Naive thymus-derived CD4-positive, alpha-beta T cell (primary cell): ENCODE data around the gene ABI1. TPM values are rescaled to one million over a fixed set of nuclear protein-coding genes. Genes with fewer than 3 reads are reported as not detected.
A peak's percentile ranks its signal among the peaks of the same experiment; 100 is the strongest.

Experiments
- ATAC-seq: fragments of 150-1000 bp; cut with Tn5 transposase; 2 replicates; pipeline ENCODE4 v1.10.0; 2021; ENCODE audit warnings: mild to moderate bottlenecking, moderate library complexity
- CTCF ChIA-PET: fragments of 350-600 bp; sonication (Branson Sonifier 250); formaldehyde crosslinking; loops from one replicate; lab custom pipeline; 2021; ENCODE audit warnings: antibody characterized with exemption; lab: Charles Lee
- POLR2A ChIA-PET: fragments of 350-600 bp; sonication (Branson Sonifier 250); formaldehyde crosslinking; loops from one replicate; lab custom pipeline; 2021; ENCODE audit warnings: antibody characterized with exemption, inconsistent platforms; lab: Charles Lee
- DNase-seq, 9 donors: peaks; one replicate each; pipeline versions ENCODE4 v3.0.0 to v3.0.0-alpha.2; 2020 to 2022; ENCODE audit warnings: mixed read lengths in 1 of 9
- H3K27ac ChIP-seq: one replicate; pipeline ENCODE4 v1.7.0; 2013; ENCODE audit warnings: mild to moderate bottlenecking, low read depth, low read length, moderate library complexity
- H3K27me3 ChIP-seq, 2 donors: one replicate each; pipeline ENCODE4 v1.7.0; 2013; ENCODE audit warnings: low read length in 2 of 2, mild to moderate bottlenecking in 2 of 2, moderate library complexity in 2 of 2; ENCODE audit not compliant: control insufficient read depth in 2 of 2, insufficient read depth in 2 of 2
- H3K36me3 ChIP-seq, 3 experiments: 1 replicate in 2 of 3; 2 replicates in 1 of 3; pipeline ENCODE4 v1.7.0; 2013; ENCODE audit warnings: low read length in 3 of 3, mild to moderate bottlenecking in 3 of 3, moderate library complexity in 1 of 3; ENCODE audit not compliant: insufficient read depth in 3 of 3, control insufficient read depth in 2 of 3
- H3K4me1 ChIP-seq, 2 donors: one replicate each; pipeline ENCODE4 v1.7.0; 2013; ENCODE audit warnings: low read length in 2 of 2, mild to moderate bottlenecking in 2 of 2, moderate library complexity in 1 of 2; ENCODE audit not compliant: control insufficient read depth in 2 of 2, insufficient read depth in 2 of 2
- H3K4me3 ChIP-seq: 2 replicates; pipeline ENCODE4 v1.7.0; 2013; ENCODE audit warnings: mild to moderate bottlenecking, low read length
- H3K9me3 ChIP-seq, 3 experiments: 1 replicate in 2 of 3; 2 replicates in 1 of 3; pipeline ENCODE4 v1.7.0; 2013; ENCODE audit warnings: low read length in 3 of 3; ENCODE audit not compliant: control insufficient read depth in 2 of 3
- H3K27ac Mint-ChIP-seq, 9 donors: one replicate each; pipeline ENCODE4 v1.8.0; 2020 to 2022; ENCODE audit warnings: mixed read lengths in 9 of 9, mild to moderate bottlenecking in 8 of 9, moderate library complexity in 5 of 9, inconsistent platforms in 2 of 9
- H3K27me3 Mint-ChIP-seq, 5 donors: one replicate each; pipeline ENCODE4 v1.8.0; 2021 to 2022; ENCODE audit warnings: mixed read lengths in 5 of 5, mild to moderate bottlenecking in 1 of 5
- H3K36me3 Mint-ChIP-seq, 5 donors: one replicate each; pipeline ENCODE4 v1.8.0; 2020 to 2022; ENCODE audit warnings: mixed read lengths in 5 of 5, mild to moderate bottlenecking in 3 of 5, inconsistent platforms in 1 of 5
- H3K4me1 Mint-ChIP-seq, 7 donors: one replicate each; pipeline ENCODE4 v1.8.0; 2020 to 2022; ENCODE audit warnings: mixed read lengths in 7 of 7, mild to moderate bottlenecking in 3 of 7, inconsistent platforms in 1 of 7
- H3K4me3 Mint-ChIP-seq, 10 donors: one replicate each; pipeline ENCODE4 v1.8.0; 2020 to 2022; ENCODE audit warnings: mild to moderate bottlenecking in 10 of 10, mixed read lengths in 10 of 10, moderate library complexity in 6 of 10, inconsistent platforms in 2 of 10
- H3K9me3 Mint-ChIP-seq, 11 donors: one replicate each; pipeline ENCODE4 v1.8.0; 2020 to 2022; ENCODE audit warnings: mixed read lengths in 11 of 11, mild to moderate bottlenecking in 4 of 11, inconsistent platforms in 1 of 11, moderate library complexity in 1 of 11
- intact Hi-C, 2 donors: fragments of 100-400 bp; cut with micrococcal nuclease; formaldehyde crosslinking; loops; one replicate each; pipeline ENCODE4 v1.15.1; 2023
- polyA plus RNA-seq, 2 donors: library from polyadenylated mRNA; unstranded; fragments of 300-500 nt; fragmentation: Illumina TruSeq; gene quantifications; one replicate each; pipeline ENCODE4 v1.2.3, GENCODE V29; 2021
- total RNA-seq, 6 experiments: library from RNA in 5 of 6; stranded (reverse) in 5 of 6; gene quantifications; 1 replicate in 5 of 6; 2 replicates in 1 of 6; pipeline ENCODE4 v1.2.3 and lab custom pipeline; 2021 to 2026

ABI1 gene
- total and polyA plus RNA-seq, 7 experiments from 2014 or later: 61.9 to 73.7 (median 66.0) TPM

DNA sequence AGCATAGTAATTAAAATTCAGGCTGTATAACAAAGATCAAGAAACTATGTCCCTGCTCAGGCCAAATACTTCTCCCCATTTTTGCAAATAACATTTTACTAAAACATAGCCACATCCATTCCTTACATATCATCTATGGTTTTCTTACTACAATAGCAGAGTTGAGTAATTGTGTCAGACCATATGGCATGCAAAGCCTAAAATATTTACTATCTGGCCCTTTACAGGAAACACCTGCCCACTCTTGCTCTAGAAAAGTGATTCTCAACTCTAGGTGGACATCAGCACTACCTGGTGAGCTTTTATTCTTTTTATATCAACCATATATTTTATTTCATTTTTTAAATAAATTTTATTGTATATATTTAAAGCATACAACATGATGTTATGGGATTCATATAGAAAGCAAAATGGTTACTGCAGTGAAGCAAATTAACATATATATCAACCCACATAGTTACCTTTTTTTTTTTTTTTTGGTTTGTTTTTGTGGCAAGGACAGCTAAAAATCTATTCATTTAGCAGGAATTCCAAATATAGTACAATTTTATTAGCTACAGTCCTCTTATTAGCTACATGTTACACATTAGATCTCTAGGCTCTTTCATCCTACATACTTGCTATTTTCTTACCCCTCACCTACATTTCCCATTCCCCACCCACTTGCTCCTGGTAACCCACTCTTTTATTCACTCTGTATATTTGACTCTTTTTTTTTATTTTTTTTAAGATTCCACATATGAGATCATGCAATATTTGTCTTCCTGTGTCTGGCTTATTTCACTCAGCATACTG, 19.6 kb downstream of the ABI1 start:
- intact Hi-C loops: no loop called here
- Mint-ChIP-seq H3K27ac (peak overlapping the region in 7 of 9 donors; percentile 8 to 82 (median 34)), H3K4me3 (peak overlapping the region in 7 of 10 donors; percentile 8 to 59 (median 39)), H3K9me3 (peaks cover 0 to 5% (median 0%) of the 10 kb centered on the region in 11 donors), H3K27me3 (no peaks in the 10 kb centered on the region), H3K4me1 (peaks cover 48 to 93% (median 88%) of the 10 kb centered on the region in 7 donors), H3K36me3 (peaks cover 0 to 33% (median 23%) of the 10 kb centered on the region in 5 donors)
- Histone ChIP-seq H3K27me3 (no peaks in the 10 kb centered on the region), H3K4me3 (no peak overlapping the region), H3K27ac (no peak overlapping the region), H3K36me3 (peaks cover 0 to 3% (median 0%) of the 10 kb centered on the region in 3 experiments), H3K9me3 (no peaks in the 10 kb centered on the region), H3K4me1 (peaks cover 24 to 27% of the 10 kb centered on the region in 2 donors)
- ATAC-seq: no peak
- no peak for DNase-seq
- ChIA-PET POLR2A (no interaction called here), CTCF (interaction anchor here (0.7 kb wide), 1 partner anchor 527 kb away, joined by 3 read pairs; no protein-coding TSS in a partner anchor)

DNA sequence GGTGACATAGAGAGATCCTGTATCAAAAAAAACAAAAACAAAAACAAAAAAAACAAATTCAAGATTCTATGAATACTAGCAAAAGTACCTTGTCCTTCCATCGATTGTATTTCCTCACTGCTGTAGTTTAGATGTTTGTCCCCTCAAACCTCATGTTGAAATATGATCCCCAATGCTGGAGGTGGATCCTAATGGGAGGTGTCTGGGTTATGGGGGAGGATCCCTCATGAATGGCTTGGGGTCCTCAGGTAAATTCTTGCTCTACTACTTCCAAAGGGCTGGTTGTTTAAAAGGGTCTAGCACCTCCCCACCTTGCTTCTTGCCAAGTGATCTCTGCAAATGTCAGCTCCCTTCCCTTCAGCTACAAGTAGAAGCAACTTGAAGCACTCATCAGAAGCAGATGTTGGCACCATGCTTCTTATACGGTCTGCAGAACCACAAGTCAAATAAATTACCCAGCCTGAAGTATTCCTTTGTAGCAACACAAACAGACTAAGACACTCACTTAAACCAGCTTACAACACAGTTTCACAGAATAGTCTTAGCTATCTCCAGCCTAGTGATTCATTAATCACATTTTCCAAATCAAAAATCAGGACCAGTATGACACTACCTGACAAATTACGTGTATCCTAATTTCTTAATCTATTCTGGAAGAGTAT, 20.7 kb downstream of the ABI1 start:
- ATAC-seq: no peak
- ChIA-PET CTCF (interaction anchor here (0.6 kb wide), 1 partner anchor 8 kb away, joined by 3 read pairs; no protein-coding TSS in a partner anchor), POLR2A (interaction anchor here (0.6 kb wide), 1 partner anchor 20 kb away, joined by 3 read pairs; no protein-coding TSS in a partner anchor)
- H3K36me3 Mint-ChIP-seq: peaks cover 0 to 37% (median 26%) of the 10 kb centered on the region in 5 donors
- H3K27ac ChIP-seq: no peak overlapping the region
- no peaks in the 10 kb centered on the region for H3K27me3 Mint-ChIP-seq
- H3K4me3 Mint-ChIP-seq: peak overlapping the region in 7 of 10 donors; percentile 30 to 60 (median 43)
- no peaks in the 10 kb centered on the region for H3K9me3 ChIP-seq
- peak overlapping the region in 7 of 9 donors; percentile 6 to 78 (median 61) for H3K27ac Mint-ChIP-seq
- no peak for DNase-seq
- peaks cover 0 to 3% (median 0%) of the 10 kb centered on the region in 3 experiments for H3K36me3 ChIP-seq
- peaks cover 46 to 85% (median 80%) of the 10 kb centered on the region in 7 donors for H3K4me1 Mint-ChIP-seq
- no peaks in the 10 kb centered on the region for H3K27me3 ChIP-seq
- no peak overlapping the region for H3K4me3 ChIP-seq
- H3K9me3 Mint-ChIP-seq: peaks cover 0 to 5% (median 0%) of the 10 kb centered on the region in 11 donors
- intact Hi-C loops: no loop called here
- peaks cover 24 to 27% of the 10 kb centered on the region in 2 donors for H3K4me1 ChIP-seq

DNA sequence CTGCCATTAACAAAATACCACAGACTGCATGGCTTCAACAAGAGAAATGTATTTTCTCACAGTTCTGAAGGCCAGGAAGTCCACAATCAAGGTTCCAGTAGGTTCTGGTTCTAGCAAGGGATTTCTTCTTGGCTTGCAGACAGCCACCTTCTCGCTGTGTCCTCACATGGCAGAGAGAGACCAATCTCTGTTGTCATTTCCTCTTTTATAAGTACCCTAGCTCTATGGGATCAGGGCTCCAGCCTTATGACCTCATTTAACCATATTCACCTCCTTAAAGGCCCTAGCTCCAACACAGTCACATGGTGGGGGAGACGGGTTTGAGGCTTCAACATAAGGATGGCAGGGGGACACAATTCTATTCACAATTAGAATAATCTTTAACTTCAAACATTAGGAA, 23.6 kb downstream of the ABI1 start:
- ChIA-PET CTCF (interaction anchor here (0.6 to 1.6 kb wide), 2 partner anchors 44 to 108 kb away, joined by 4 read pairs; no protein-coding TSS in a partner anchor), POLR2A (no interaction called here)
- H3K36me3 Mint-ChIP-seq: peaks cover 0 to 45% (median 33%) of the 10 kb centered on the region in 5 donors
- Histone ChIP-seq H3K36me3 (peaks cover 0 to 3% (median 0%) of the 10 kb centered on the region in 3 experiments), H3K4me3 (no peak overlapping the region), H3K4me1 (peaks cover 16 to 18% of the 10 kb centered on the region in 2 donors), H3K9me3 (no peaks in the 10 kb centered on the region), H3K27ac (no peak overlapping the region), H3K27me3 (no peaks in the 10 kb centered on the region)
- peak; percentile 55 for ATAC-seq
- H3K9me3 Mint-ChIP-seq: peaks cover 0 to 8% (median 0%) of the 10 kb centered on the region in 11 donors
- no peaks in the 10 kb centered on the region for H3K27me3 Mint-ChIP-seq
- H3K4me1 Mint-ChIP-seq: peaks cover 35 to 89% (median 80%) of the 10 kb centered on the region in 7 donors
- intact Hi-C loops: no loop called here
- H3K4me3 Mint-ChIP-seq: peak overlapping the region in 2 of 10 donors; percentile 21 to 27
- DNase-seq: no peak
- H3K27ac Mint-ChIP-seq: peak overlapping the region in 3 of 9 donors; percentile 9 to 69 (median 20)

DNA sequence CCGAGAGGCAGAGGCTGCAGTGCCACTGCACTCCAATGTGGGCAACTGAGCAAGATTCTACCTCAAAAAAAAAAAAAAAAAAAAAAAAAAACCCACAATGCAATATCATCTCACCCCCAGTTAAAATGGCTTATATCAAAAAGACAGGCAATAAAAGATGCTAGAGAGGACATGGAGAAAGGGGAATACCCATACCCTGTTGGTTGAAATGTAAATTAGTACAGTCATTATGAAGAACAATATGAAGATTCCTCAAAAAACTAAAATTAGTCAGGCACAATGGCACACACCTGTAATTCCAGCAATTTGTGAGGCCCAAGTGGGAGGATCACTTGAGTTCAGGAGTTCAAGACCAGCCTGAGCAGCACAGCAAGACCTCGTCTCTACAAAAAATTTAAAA, 25.7 kb downstream of the ABI1 start:
- H3K4me1 Mint-ChIP-seq: peaks cover 35 to 86% (median 76%) of the 10 kb centered on the region in 7 donors
- peak overlapping the region in 5 of 10 donors; percentile 1 to 31 (median 20) for H3K4me3 Mint-ChIP-seq
- ChIA-PET POLR2A (no interaction called here), CTCF (no interaction called here)
- Histone ChIP-seq H3K4me3 (no peak overlapping the region), H3K9me3 (no peaks in the 10 kb centered on the region), H3K4me1 (peaks cover 10 to 11% of the 10 kb centered on the region in 2 donors), H3K36me3 (peaks cover 0 to 3% (median 0%) of the 10 kb centered on the region in 3 experiments), H3K27ac (no peak overlapping the region), H3K27me3 (no peaks in the 10 kb centered on the region)
- H3K27me3 Mint-ChIP-seq: no peaks in the 10 kb centered on the region
- ATAC-seq: no peak
- intact Hi-C loops: no loop called here
- DNase-seq: no peak
- H3K27ac Mint-ChIP-seq: peak overlapping the region in 2 of 9 donors; percentile 19 to 72
- H3K9me3 Mint-ChIP-seq: peaks cover 0 to 8% (median 0%) of the 10 kb centered on the region in 11 donors
- peaks cover 0 to 52% (median 37%) of the 10 kb centered on the region in 5 donors for H3K36me3 Mint-ChIP-seq

DNA sequence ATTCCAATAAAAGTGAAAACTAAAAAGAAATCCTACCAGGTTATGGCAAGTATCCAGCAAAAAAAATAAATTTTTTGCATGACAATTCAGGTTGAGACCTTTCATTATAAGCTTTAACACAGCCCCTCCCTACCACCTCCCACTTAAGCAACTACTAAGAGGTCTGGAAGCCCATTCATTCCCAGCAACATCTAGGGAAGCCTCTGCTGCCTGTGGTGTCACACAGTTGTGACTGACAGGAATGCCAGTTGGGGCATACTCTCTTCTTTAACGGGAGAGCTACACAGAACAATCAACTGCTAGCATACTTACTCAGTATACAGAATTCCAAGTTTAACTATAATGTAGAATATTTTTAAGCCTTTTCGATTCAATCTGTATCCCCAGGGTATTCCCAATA, 27.8 kb downstream of the ABI1 start:
- Histone ChIP-seq H3K36me3 (peaks cover 0 to 3% (median 0%) of the 10 kb centered on the region in 3 experiments), H3K27ac (no peak overlapping the region), H3K4me1 (peaks cover 11 to 12% of the 10 kb centered on the region in 2 donors), H3K4me3 (no peak overlapping the region), H3K9me3 (no peaks in the 10 kb centered on the region), H3K27me3 (no peaks in the 10 kb centered on the region)
- Mint-ChIP-seq H3K27me3 (no peaks in the 10 kb centered on the region), H3K4me1 (peaks cover 33 to 82% (median 67%) of the 10 kb centered on the region in 7 donors), H3K9me3 (peaks cover 0 to 8% (median 0%) of the 10 kb centered on the region in 11 donors), H3K36me3 (peaks cover 0 to 43% (median 35%) of the 10 kb centered on the region in 5 donors), H3K27ac (no peak overlapping the region), H3K4me3 (peak overlapping the region in 4 of 10 donors; percentile 8 to 37 (median 13))
- ChIA-PET POLR2A (no interaction called here), CTCF (interaction anchor here (0.8 kb wide), 1 partner anchor 24 kb away, joined by 3 read pairs; no protein-coding TSS in a partner anchor)
- ATAC-seq (no peak), DNase-seq (no peak)
- intact Hi-C loops: no loop called here

DNA sequence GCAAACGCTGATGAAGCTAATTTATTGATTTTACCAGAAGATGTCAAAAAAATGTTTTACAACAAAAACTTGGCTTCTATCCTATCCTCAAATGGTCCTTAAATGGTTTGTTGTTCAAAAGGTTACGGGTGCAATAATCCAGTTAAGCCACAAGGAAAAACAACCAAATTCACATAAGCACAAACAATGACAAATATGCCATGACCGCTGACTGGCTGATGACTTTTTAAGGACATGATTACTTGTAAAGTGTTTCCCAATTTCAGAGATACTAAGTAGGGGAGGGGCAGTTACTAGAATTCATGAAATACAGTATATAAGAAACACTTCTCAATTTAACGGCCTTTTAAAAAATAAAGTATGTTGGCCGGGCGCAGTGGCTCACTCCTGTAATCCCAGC, 28.8 kb downstream of the ABI1 start:
- H3K4me1 ChIP-seq: peaks cover 11 to 12% of the 10 kb centered on the region in 2 donors
- no peaks in the 10 kb centered on the region for H3K27me3 ChIP-seq
- Mint-ChIP-seq H3K4me1 (peaks cover 32 to 82% (median 63%) of the 10 kb centered on the region in 7 donors), H3K27me3 (no peaks in the 10 kb centered on the region), H3K36me3 (peaks cover 0 to 42% (median 34%) of the 10 kb centered on the region in 5 donors), H3K27ac (peak overlapping the region in 2 of 9 donors; percentile 38 to 81), H3K4me3 (peak overlapping the region in 2 of 10 donors; percentile 1 to 39), H3K9me3 (peaks cover 0 to 8% (median 0%) of the 10 kb centered on the region in 11 donors)
- no peak overlapping the region for H3K4me3 ChIP-seq
- DNase-seq: no peak
- CTCF ChIA-PET: interaction anchor here (0.6 kb wide), 1 partner anchor 8 kb away, joined by 3 read pairs; no protein-coding TSS in a partner anchor
- peaks cover 0 to 3% (median 0%) of the 10 kb centered on the region in 3 experiments for H3K36me3 ChIP-seq
- no peaks in the 10 kb centered on the region for H3K9me3 ChIP-seq
- no peak overlapping the region for H3K27ac ChIP-seq
- POLR2A ChIA-PET: no interaction called here
- intact Hi-C loops: loop anchor here in 1 of 2 donors (2.0 kb wide), 1 partner anchor 15 kb away; no protein-coding TSS in a partner anchor
- no peak for ATAC-seq
